Neuronal stem cell (in vitro differentiated cells): Measurements from ENCODE around the gene IRGC.
A peak's percentile ranks its signal among the peaks of the same experiment; 100 is the strongest.

ENCODE experiments used
- DNase-seq: peaks from one replicate; pipeline ENCODE4 v3.0.0-alpha.2; 2013; ENCODE audit warnings: low spot score
- H2AFZ ChIP-seq: one replicate; pipeline ENCODE4 v1.6.1; 2013; ENCODE audit warnings: mild to moderate bottlenecking, low read length, inconsistent platforms
- H2AK5ac ChIP-seq: 2 replicates; pipeline ENCODE4 v1.6.1; 2013; ENCODE audit warnings: low read depth, mild to moderate bottlenecking, inconsistent platforms, low read length, moderate library complexity, mixed read lengths
- H2BK120ac ChIP-seq: 2 replicates; pipeline ENCODE4 v1.6.1; 2013; ENCODE audit warnings: low read depth, mild to moderate bottlenecking, inconsistent platforms, low read length, moderate library complexity, mixed read lengths
- H2BK12ac ChIP-seq: one replicate; pipeline ENCODE4 v1.6.1; 2013; ENCODE audit warnings: low read length, inconsistent platforms
- H2BK15ac ChIP-seq: 2 replicates; pipeline ENCODE4 v1.6.1; 2013; ENCODE audit warnings: mild to moderate bottlenecking, low read length, inconsistent platforms, mixed read lengths
- H2BK5ac ChIP-seq: one replicate; pipeline ENCODE4 v1.6.1; 2013; ENCODE audit warnings: inconsistent platforms, mild to moderate bottlenecking, low read length, moderate library complexity
- H3K14ac ChIP-seq: one replicate; pipeline ENCODE4 v1.6.1; 2013; ENCODE audit warnings: low read length, inconsistent platforms
- H3K18ac ChIP-seq: 2 replicates; pipeline ENCODE4 v1.6.1; 2013; ENCODE audit warnings: low read length, inconsistent platforms
- H3K23ac ChIP-seq: 2 replicates; pipeline ENCODE4 v1.6.1; 2013; ENCODE audit warnings: low read depth, mild to moderate bottlenecking, mixed read lengths, low read length, inconsistent platforms; ENCODE audit not compliant: poor library complexity
- H3K27ac ChIP-seq: replicated peaks from 3 replicates; pipeline ENCODE4 v1.5.1; 2013; ENCODE audit warnings: low read length, inconsistent platforms
- H3K27me3 ChIP-seq, 3 experiments: 2 replicates each; pipeline ENCODE4 v1.6.1; 2013; ENCODE audit warnings: low read length in 3 of 3, mild to moderate bottlenecking in 2 of 3, inconsistent platforms in 1 of 3, low read depth in 1 of 3, mixed read lengths in 1 of 3, moderate library complexity in 1 of 3; ENCODE audit not compliant: control insufficient read depth in 3 of 3, insufficient read depth in 3 of 3
- H3K36me3 ChIP-seq, 2 donors: replicated peaks in 1 of 2; 2 replicates each; pipeline ENCODE4 v1.6.1; 2013; ENCODE audit warnings: low read length in 2 of 2; ENCODE audit not compliant: control insufficient read depth in 2 of 2, insufficient read depth in 2 of 2
- H3K4ac ChIP-seq: 2 replicates; pipeline ENCODE4 v1.6.1; 2013; ENCODE audit warnings: inconsistent platforms, mild to moderate bottlenecking, low read length, moderate library complexity
- H3K4me1 ChIP-seq, 2 donors: 1 replicate in 1 of 2; 2 replicates in 1 of 2; pipeline ENCODE4 v1.6.1; 2013; ENCODE audit warnings: low read length in 2 of 2, low read depth in 1 of 2; ENCODE audit not compliant: control insufficient read depth in 2 of 2, insufficient read depth in 1 of 2
- H3K4me2 ChIP-seq: one replicate; pipeline ENCODE4 v1.6.1; 2013; ENCODE audit warnings: mild to moderate bottlenecking, low read length, inconsistent platforms; ENCODE audit not compliant: insufficient read depth, poor library complexity, severe bottlenecking
- H3K4me3 ChIP-seq, 2 donors: 2 replicates each; pipeline ENCODE4 v1.5.1; 2013; ENCODE audit warnings: low read length in 2 of 2, mild to moderate bottlenecking in 2 of 2, inconsistent platforms in 1 of 2, moderate library complexity in 1 of 2
- H3K79me1 ChIP-seq: one replicate; pipeline ENCODE4 v1.6.1; 2013; ENCODE audit warnings: low read depth, mild to moderate bottlenecking, inconsistent platforms, low read length, moderate library complexity
- H3K9ac ChIP-seq: one replicate; pipeline ENCODE4 v1.6.1; 2013; ENCODE audit warnings: mild to moderate bottlenecking, low read depth, low read length, inconsistent platforms; ENCODE audit not compliant: poor library complexity
- H3K9me3 ChIP-seq, 2 donors: replicated peaks in 1 of 2; 2 replicates each; pipeline versions ENCODE3 to v1.6.1; 2013; ENCODE audit warnings: low read length in 2 of 2, mild to moderate bottlenecking in 2 of 2, inconsistent platforms in 1 of 2, low read depth in 1 of 2, mixed read lengths in 1 of 2, moderate library complexity in 1 of 2; ENCODE audit not compliant: control insufficient read depth in 2 of 2, insufficient read depth in 1 of 2
- H4K8ac ChIP-seq: one replicate; pipeline ENCODE4 v1.6.1; 2013; ENCODE audit warnings: low read depth, mild to moderate bottlenecking, inconsistent platforms, low read length, moderate library complexity
- H4K91ac ChIP-seq: one replicate; pipeline ENCODE4 v1.6.1; 2013; ENCODE audit warnings: low read length, low read depth, mild to moderate bottlenecking, inconsistent platforms; ENCODE audit not compliant: poor library complexity
- WGBS, 2 donors: extraction: QIAGEN DNeasy Blood & Tissue Kit; methylation state at CpG; one replicate each; pipeline ENCODE4 v1.1.7; 2013; ENCODE audit warnings: missing lambda C conversion rate in 2 of 2, mixed read lengths in 1 of 2; ENCODE audit not compliant: insufficient read length in 2 of 2, insufficient replicate concordance in 1 of 2; ENCODE audit errors: extremely low coverage in 2 of 2; 5-methylcytosine and 5-hydroxymethylcytosine counted together

The IRGC gene

GRCh38 chr19:43759515-43759914 lies 43.6 kb downstream of the IRGC start:
- Histone ChIP-seq H2BK12ac (no peak overlapping the region), H3K36me3 (peaks cover 0 to 8% of the 10 kb centered on the region in 2 donors), H3K4me3 (no peak overlapping the region), H4K91ac (no peak overlapping the region), H3K27ac (no peak overlapping the region), H2BK120ac (no peak overlapping the region), H2AFZ (peak overlapping the region; percentile 42), H3K4ac (no peak overlapping the region), H3K27me3 (no peaks in the 10 kb centered on the region), H2BK5ac (no peak overlapping the region), H3K23ac (no peak overlapping the region), H3K9me3 (no peaks in the 10 kb centered on the region), H3K79me1 (no peaks in the 10 kb centered on the region), H3K18ac (no peak overlapping the region), H2BK15ac (no peak overlapping the region), H3K4me1 (peaks cover 0 to 6% of the 10 kb centered on the region in 2 donors), H3K9ac (no peak overlapping the region), H4K8ac (no peak overlapping the region), H3K4me2 (no peak overlapping the region), H3K14ac (no peak overlapping the region), H2AK5ac (no peak overlapping the region)
- no peak for DNase-seq
- no CpG with 5 or more reads among the region's 5 CpGs for WGBS, 2 donors

- Histone ChIP-seq H4K91ac (no peak overlapping the region), H3K4me1 (peaks cover 0 to 6% of the 10 kb centered on the region in 2 donors), H3K79me1 (no peaks in the 10 kb centered on the region), H2AFZ (no peak overlapping the region), H3K36me3 (peaks cover 0 to 7% of the 10 kb centered on the region in 2 donors), H3K4me2 (no peak overlapping the region), H2BK5ac (no peak overlapping the region), H3K9ac (no peak overlapping the region), H3K14ac (no peak overlapping the region), H3K18ac (no peak overlapping the region), H3K9me3 (no peaks in the 10 kb centered on the region), H3K4ac (no peak overlapping the region), H3K4me3 (no peak overlapping the region), H3K23ac (no peak overlapping the region), H4K8ac (no peak overlapping the region), H2BK12ac (no peak overlapping the region), H2AK5ac (no peak overlapping the region), H3K27me3 (no peaks in the 10 kb centered on the region), H2BK15ac (no peak overlapping the region), H3K27ac (no peak overlapping the region), H2BK120ac (no peak overlapping the region)
- WGBS, 2 donors = no CpG with 5 or more reads among the region's 4 CpGs
- no peak for DNase-seq
Observed at GRCh38 chr19:43760941-43761340, 45.1 kb downstream of the IRGC start.

DNA sequence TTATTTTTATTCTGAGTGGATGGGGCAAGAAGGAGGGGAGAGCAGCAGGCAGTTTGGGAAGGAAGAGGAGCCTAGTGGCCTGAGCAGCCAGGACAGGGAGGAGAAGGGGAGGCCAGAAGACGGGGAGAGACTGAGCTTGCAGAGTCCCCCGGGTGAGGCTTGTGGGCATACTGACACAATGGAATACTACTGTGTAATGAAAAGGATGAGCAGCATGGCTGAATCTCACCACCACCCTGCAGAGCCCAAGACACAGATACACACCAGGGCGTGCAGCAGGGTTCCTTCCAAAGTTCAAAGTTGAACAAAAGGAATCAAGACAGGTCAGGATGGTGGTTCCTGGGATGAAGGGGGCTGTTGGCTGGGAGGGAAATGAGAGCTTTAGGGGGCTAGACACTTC lies 46.9 kb downstream of the IRGC start:
- Histone ChIP-seq H3K23ac (no peak overlapping the region), H2BK120ac (no peak overlapping the region), H4K8ac (no peak overlapping the region), H3K36me3 (no peaks in the 10 kb centered on the region), H3K4me2 (no peak overlapping the region), H3K27me3 (peaks cover 0 to 4% (median 0%) of the 10 kb centered on the region in 3 experiments), H2BK5ac (no peak overlapping the region), H3K14ac (no peak overlapping the region), H3K4ac (no peak overlapping the region), H2BK12ac (no peak overlapping the region), H3K9ac (no peak overlapping the region), H3K79me1 (no peaks in the 10 kb centered on the region), H2AK5ac (no peak overlapping the region), H2AFZ (no peak overlapping the region), H3K4me1 (peaks cover 0 to 6% of the 10 kb centered on the region in 2 donors), H3K18ac (no peak overlapping the region), H3K4me3 (no peak overlapping the region), H2BK15ac (no peak overlapping the region), H3K27ac (no peak overlapping the region), H4K91ac (no peak overlapping the region), H3K9me3 (no peaks in the 10 kb centered on the region)
- DNase-seq = no peak
- no CpG with 5 or more reads among the region's 3 CpGs for WGBS, 2 donors

GRCh38 chr19:43763473-43763939 lies 47.6 kb downstream of the IRGC start:
- Histone ChIP-seq H3K18ac (no peak overlapping the region), H3K9ac (peak overlapping the region; percentile 30), H2BK120ac (no peak overlapping the region), H2AFZ (no peak overlapping the region), H3K9me3 (no peaks in the 10 kb centered on the region), H3K14ac (no peak overlapping the region), H3K4me1 (peaks cover 0 to 6% of the 10 kb centered on the region in 2 donors), H3K36me3 (no peaks in the 10 kb centered on the region), H3K23ac (no peak overlapping the region), H3K4me3 (no peak overlapping the region), H2AK5ac (peak overlapping the region; percentile 47), H4K91ac (no peak overlapping the region), H2BK15ac (no peak overlapping the region), H2BK5ac (no peak overlapping the region), H3K27me3 (peaks cover 0 to 6% (median 0%) of the 10 kb centered on the region in 3 experiments), H3K4ac (no peak overlapping the region), H2BK12ac (peak overlapping the region; percentile 14), H4K8ac (no peak overlapping the region), H3K79me1 (no peaks in the 10 kb centered on the region), H3K4me2 (no peak overlapping the region), H3K27ac (no peak overlapping the region)
- WGBS, 2 donors = no CpG with 5 or more reads among the region's 3 CpGs
- no peak for DNase-seq
